WTC11 (cell line): ENCODE measurements around the gene CRELD1. TPM values are rescaled to one million over a fixed set of nuclear protein-coding genes. Genes with fewer than 3 reads are reported as not detected.

Source experiments
- total RNA-seq: library from RNA; stranded (reverse); gene quantifications from 3 replicates; pipeline ENCODE4 v1.2.3, GENCODE V29; 2021

The CRELD1 gene
- total RNA-seq, 1 experiment from 2014 or later, result 18.8 TPM

Other genes starting within 250 kb of the CRELD1 start
- gene CPNE9, start 230.0 kb upstream of the CRELD1 start, total RNA-seq, result 3.2 to 6.6 TPM (median 6.0 TPM) in 3 replicates
- 20.4 to 22.8 TPM (median 21.4 TPM) in 3 replicates for gene BRPF1, start 202.1 kb upstream of the CRELD1 start, total RNA-seq
- 23.6 to 27.3 TPM (median 26.7 TPM) in 3 replicates for gene OGG1, start 183.9 kb upstream of the CRELD1 start, total RNA-seq
- gene CAMK1, start 163.9 kb upstream of the CRELD1 start, total RNA-seq, result 3.1 to 6.6 TPM (median 5.9 TPM) in 3 replicates
- 49.0 to 57.9 TPM (median 55.9 TPM) in 3 replicates for gene TADA3, start 141.4 kb upstream of the CRELD1 start, total RNA-seq
- gene ARPC4, start 140.8 kb upstream of the CRELD1 start, total RNA-seq, result 127 to 143 TPM (median 133 TPM) in 3 replicates
- 11.1 to 14.7 TPM (median 12.3 TPM) in 3 replicates for gene TTLL3, start 123.6 kb upstream of the CRELD1 start, total RNA-seq
- gene RPUSD3, start 89.8 kb upstream of the CRELD1 start, total RNA-seq, result 83.0 to 95.5 TPM (median 90.8 TPM) in 3 replicates
- gene CIDEC, start 53.6 kb upstream of the CRELD1 start, total RNA-seq, result not detected in 3 replicates
- 25.6 to 30.1 TPM (median 28.7 TPM) in 3 replicates for gene JAGN1, start 43.2 kb upstream of the CRELD1 start, total RNA-seq
- gene IL17RE, start 31.0 kb upstream of the CRELD1 start, total RNA-seq, result 3.0 to 4.2 TPM (median 4.0 TPM) in 3 replicates
- gene IL17RC, start 16.7 kb upstream of the CRELD1 start, total RNA-seq, result 10.1 to 11.8 TPM (median 10.2 TPM) in 3 replicates
- 9.2 to 11.5 TPM (median 11.4 TPM) in 3 replicates for gene PRRT3, start 18.6 kb downstream of the CRELD1 start, total RNA-seq
- gene EMC3, start 53.0 kb downstream of the CRELD1 start, total RNA-seq, result 38.0 to 43.8 TPM (median 42.1 TPM) in 3 replicates
- 69.6 to 73.5 TPM (median 73.1 TPM) in 3 replicates for gene FANCD2, start 92.6 kb downstream of the CRELD1 start, total RNA-seq
- not detected in 3 replicates for gene FANCD2OS, start 174.4 kb downstream of the CRELD1 start, total RNA-seq
- 107 to 121 TPM (median 117 TPM) in 3 replicates for gene BRK1, start 181.8 kb downstream of the CRELD1 start, total RNA-seq
- 49.5 to 51.3 TPM (median 50.7 TPM) in 3 replicates for gene VHL, start 207.9 kb downstream of the CRELD1 start, total RNA-seq
- gene IRAK2, start 231.1 kb downstream of the CRELD1 start, total RNA-seq, result 0.71 to 1.4 TPM (median 0.73 TPM) in 3 replicates